Upper lobe of left lung (tissue), 4 donors: Measurements from ENCODE around the gene PTDSS2.

Source experiments
- EP300 ChIP-seq, 4 donors: sonication (generic); formaldehyde crosslinking; IDR thresholded peaks; one replicate each; pipeline ENCODE4 v1.5.1; 2017; ENCODE audit warnings: antibody characterized with exemption in 4 of 4, control low read depth in 2 of 4
- TF ChIP-seq, protein P1 (sequence below), 6 experiments: fragments of 450-650 bp in 4 of 6; fragments of 200-600 bp in 2 of 6; sonication (generic) in 2 of 6; IDR thresholded peaks; one replicate each; pipeline ENCODE4 v1.5.1; 2016 to 2019; ENCODE audit warnings: antibody characterized with exemption in 6 of 6

- TF ChIP-seq EP300 (IDR thresholded peaks at IDR 0.05), result no peak
- TF ChIP-seq, protein P1, sequence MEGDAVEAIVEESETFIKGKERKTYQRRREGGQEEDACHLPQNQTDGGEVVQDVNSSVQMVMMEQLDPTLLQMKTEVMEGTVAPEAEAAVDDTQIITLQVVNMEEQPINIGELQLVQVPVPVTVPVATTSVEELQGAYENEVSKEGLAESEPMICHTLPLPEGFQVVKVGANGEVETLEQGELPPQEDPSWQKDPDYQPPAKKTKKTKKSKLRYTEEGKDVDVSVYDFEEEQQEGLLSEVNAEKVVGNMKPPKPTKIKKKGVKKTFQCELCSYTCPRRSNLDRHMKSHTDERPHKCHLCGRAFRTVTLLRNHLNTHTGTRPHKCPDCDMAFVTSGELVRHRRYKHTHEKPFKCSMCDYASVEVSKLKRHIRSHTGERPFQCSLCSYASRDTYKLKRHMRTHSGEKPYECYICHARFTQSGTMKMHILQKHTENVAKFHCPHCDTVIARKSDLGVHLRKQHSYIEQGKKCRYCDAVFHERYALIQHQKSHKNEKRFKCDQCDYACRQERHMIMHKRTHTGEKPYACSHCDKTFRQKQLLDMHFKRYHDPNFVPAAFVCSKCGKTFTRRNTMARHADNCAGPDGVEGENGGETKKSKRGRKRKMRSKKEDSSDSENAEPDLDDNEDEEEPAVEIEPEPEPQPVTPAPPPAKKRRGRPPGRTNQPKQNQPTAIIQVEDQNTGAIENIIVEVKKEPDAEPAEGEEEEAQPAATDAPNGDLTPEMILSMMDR (IDR thresholded peaks at IDR 0.05), result no peak
Observed at GRCh38 chr11:422249-422656, 27.8 kb upstream of the PTDSS2 start.
